ENCODE measurements around the gene CAMTA1. TPM values are rescaled to one million over a fixed set of nuclear protein-coding genes. Genes with fewer than 3 reads are reported as not detected.

The CAMTA1 gene
- total RNA-seq, 1 donor from 2014 or later, result 99.0 TPM

DNA sequence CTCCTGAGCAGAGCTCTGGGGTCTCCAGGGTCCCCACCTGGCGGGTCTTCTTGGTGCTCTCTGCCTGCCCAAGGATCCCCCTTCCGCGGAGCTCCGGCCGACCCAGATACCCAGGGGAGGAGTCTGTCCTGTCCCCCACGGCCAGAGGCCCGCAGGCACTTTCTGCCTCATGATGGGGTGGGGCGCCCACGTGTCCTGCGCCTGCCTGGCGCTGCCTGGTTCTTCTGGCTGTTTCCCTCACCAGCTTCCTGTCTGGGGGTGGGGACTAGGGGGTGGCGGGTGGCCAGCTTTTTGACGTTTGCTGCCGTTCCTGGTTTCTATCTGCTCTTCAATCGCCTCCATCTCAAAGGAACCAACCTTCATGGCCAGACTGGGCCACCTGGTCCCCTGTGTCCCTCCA is 672.6 kb downstream of the CAMTA1 start:
- H3K36me3 Mint-ChIP-seq (ENCODE audit: insufficient read depth), result no peaks in the 10 kb centered on the region

GRCh38 chr1:7458946-7459345 is 673.7 kb downstream of the CAMTA1 start:
- DNase-seq (ENCODE audit: low spot score, unreplicated experiment), result no peak
- Mint-ChIP-seq H3K36me3 (ENCODE audit: insufficient read depth) (no peaks in the 10 kb centered on the region), H3K4me3 (ENCODE audit: low read depth) (no peak overlapping the region), H3K4me1 (ENCODE audit: low read depth) (no peaks in the 10 kb centered on the region), H3K27me3 (peaks cover 12% of the 10 kb centered on the region), H3K27ac (no peak overlapping the region), H3K9me3 (ENCODE audit: low read depth) (no peaks in the 10 kb centered on the region)
- TF ChIP-seq CTCF (IDR thresholded peaks at IDR 0.05; ENCODE audit: unreplicated experiment), result no peak

More for the DNA sequence above, 672.6 kb downstream of the CAMTA1 start:
- Mint-ChIP-seq H3K27ac (no peak overlapping the region), H3K4me1 (ENCODE audit: low read depth) (no peaks in the 10 kb centered on the region), H3K27me3 (peaks cover 9% of the 10 kb centered on the region), H3K9me3 (ENCODE audit: low read depth) (no peaks in the 10 kb centered on the region), H3K4me3 (ENCODE audit: low read depth) (no peak overlapping the region)
- DNase-seq (ENCODE audit: low spot score, unreplicated experiment), result no peak
- no peak for TF ChIP-seq CTCF (IDR thresholded peaks at IDR 0.05; ENCODE audit: unreplicated experiment)

DNA sequence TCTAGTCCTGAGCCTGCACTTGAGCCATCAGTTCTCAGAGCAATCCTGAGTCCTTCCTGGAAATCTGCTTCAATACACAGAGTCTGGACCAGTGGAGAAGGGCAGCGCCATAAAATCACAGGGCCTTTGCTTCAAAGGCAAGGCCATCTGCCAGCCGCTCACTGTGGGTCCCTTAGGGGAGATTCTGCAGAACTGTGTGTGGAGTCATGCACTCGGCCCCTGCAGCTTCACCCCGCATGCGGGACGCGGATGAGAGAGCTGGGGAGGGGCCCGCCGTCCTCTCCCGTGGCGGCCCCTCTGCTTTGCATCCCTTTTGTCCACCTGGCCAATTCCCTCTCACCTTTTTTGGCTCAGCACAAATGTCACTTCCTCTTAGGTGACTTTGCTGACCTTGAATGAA is 674.7 kb downstream of the CAMTA1 start:
- H3K4me1 Mint-ChIP-seq (ENCODE audit: low read depth), result no peaks in the 10 kb centered on the region
- H3K36me3 Mint-ChIP-seq (ENCODE audit: insufficient read depth), result no peaks in the 10 kb centered on the region
- no peak overlapping the region for H3K4me3 Mint-ChIP-seq (ENCODE audit: low read depth)
- no peaks in the 10 kb centered on the region for H3K9me3 Mint-ChIP-seq (ENCODE audit: low read depth)
- peak overlapping the region; percentile 83 for H3K27ac Mint-ChIP-seq
- H3K27me3 Mint-ChIP-seq, result peaks cover 12% of the 10 kb centered on the region
- TF ChIP-seq CTCF (IDR thresholded peaks at IDR 0.05; ENCODE audit: unreplicated experiment), result no peak
- no peak for DNase-seq (ENCODE audit: low spot score, unreplicated experiment)

DNA sequence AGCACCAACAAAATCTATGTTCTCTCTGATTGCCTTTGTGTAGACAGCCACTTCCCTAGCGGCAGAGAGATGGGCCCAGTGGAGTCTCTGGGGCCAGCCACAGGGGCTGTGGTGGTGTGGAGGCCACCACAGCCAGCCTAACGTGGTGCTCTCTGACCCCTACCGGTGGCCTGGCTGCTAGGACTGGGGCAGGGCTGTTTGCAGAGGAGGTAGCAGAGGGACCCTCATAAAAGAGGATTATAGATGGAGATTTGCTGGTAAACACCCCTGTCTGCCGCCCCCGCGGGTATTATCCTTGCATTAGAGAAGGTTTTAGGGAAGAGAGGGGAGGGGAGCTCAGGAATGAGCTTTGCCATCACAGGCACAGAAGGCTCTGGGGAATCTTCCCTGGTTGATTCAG is 675.6 kb downstream of the CAMTA1 start:
- Mint-ChIP-seq H3K36me3 (ENCODE audit: insufficient read depth) (no peaks in the 10 kb centered on the region), H3K27ac (no peak overlapping the region)
- peak; percentile 27 for TF ChIP-seq CTCF (IDR thresholded peaks at IDR 0.05; ENCODE audit: unreplicated experiment)

GRCh38 chr1:7462617-7463016 is 677.4 kb downstream of the CAMTA1 start:
- no peak for DNase-seq (ENCODE audit: low spot score, unreplicated experiment)
- no peaks in the 10 kb centered on the region for H3K9me3 Mint-ChIP-seq (ENCODE audit: low read depth)
- H3K27ac Mint-ChIP-seq, result no peak overlapping the region
- H3K36me3 Mint-ChIP-seq (ENCODE audit: insufficient read depth), result no peaks in the 10 kb centered on the region
- no peak overlapping the region for H3K4me3 Mint-ChIP-seq (ENCODE audit: low read depth)
- H3K4me1 Mint-ChIP-seq (ENCODE audit: low read depth), result no peaks in the 10 kb centered on the region
- H3K27me3 Mint-ChIP-seq, result peaks cover 12% of the 10 kb centered on the region
- no peak for TF ChIP-seq CTCF (IDR thresholded peaks at IDR 0.05; ENCODE audit: unreplicated experiment)

More for the DNA sequence above, 675.6 kb downstream of the CAMTA1 start:
- H3K9me3 Mint-ChIP-seq (ENCODE audit: low read depth), result no peaks in the 10 kb centered on the region
- no peaks in the 10 kb centered on the region for H3K4me1 Mint-ChIP-seq (ENCODE audit: low read depth)
- no peak overlapping the region for H3K4me3 Mint-ChIP-seq (ENCODE audit: low read depth)
- H3K27me3 Mint-ChIP-seq, result peaks cover 12% of the 10 kb centered on the region
- DNase-seq (ENCODE audit: low spot score, unreplicated experiment), result no peak

Data from progenitor cell of endocrine pancreas (in vitro differentiated cells).